Muscle of leg (tissue), 11 donors: Measurements from ENCODE around the gene B4GALNT2. TPM values are rescaled to one million over a fixed set of nuclear protein-coding genes. Genes with fewer than 3 reads are reported as not detected.

Experiments
- DNase-seq: peaks from one replicate; pipeline ENCODE4 v3.0.0; 2013
- H3K27ac ChIP-seq: one replicate; pipeline ENCODE4 v1.5.1; 2013; ENCODE audit warnings: mild to moderate bottlenecking, low read length, control low read depth
- H3K27me3 ChIP-seq: one replicate; pipeline ENCODE4 v1.6.1; 2013; ENCODE audit warnings: low read length; ENCODE audit not compliant: control insufficient read depth, insufficient read depth
- H3K36me3 ChIP-seq: one replicate; pipeline ENCODE4 v1.6.1; 2013; ENCODE audit warnings: low read length; ENCODE audit not compliant: control insufficient read depth, insufficient read depth
- H3K4me1 ChIP-seq: one replicate; pipeline ENCODE4 v1.6.1; 2013; ENCODE audit warnings: low read length; ENCODE audit not compliant: control insufficient read depth, insufficient read depth
- H3K4me3 ChIP-seq: one replicate; pipeline ENCODE4 v1.5.1; 2013; ENCODE audit warnings: low read length, control low read depth
- H3K9me3 ChIP-seq: replicated peaks from 2 replicates; pipeline ENCODE4 v1.6.1; 2013; ENCODE audit warnings: low read depth, low read length; ENCODE audit not compliant: control insufficient read depth
- WGBS: methylation state at CpG from one replicate; pipeline ENCODE4 v1.1.5; 2013; ENCODE audit warnings: missing lambda C conversion rate; ENCODE audit not compliant: insufficient coverage; 5-methylcytosine and 5-hydroxymethylcytosine counted together
- polyA plus RNA-seq, 8 donors: library from polyadenylated mRNA; unstranded; fragments of 120-200 nt; gene quantifications; one replicate each; pipeline versions ENCODE4 v1.2.1 to v1.2.3, GENCODE V29; 2013; ENCODE audit warnings: inconsistent platforms in 1 of 8, low replicate concordance in 1 of 8; ENCODE audit not compliant: insufficient read length in 8 of 8, insufficient read depth in 1 of 8
- total RNA-seq: library from RNA; stranded (reverse); fragments of 120-200 nt; gene quantifications from one replicate; pipeline ENCODE4 v1.2.4, GENCODE V29; 2013

Gene B4GALNT2
- total and polyA plus RNA-seq, 9 donors = under 0.01 to 0.21 (median 0.07) TPM

DNA sequence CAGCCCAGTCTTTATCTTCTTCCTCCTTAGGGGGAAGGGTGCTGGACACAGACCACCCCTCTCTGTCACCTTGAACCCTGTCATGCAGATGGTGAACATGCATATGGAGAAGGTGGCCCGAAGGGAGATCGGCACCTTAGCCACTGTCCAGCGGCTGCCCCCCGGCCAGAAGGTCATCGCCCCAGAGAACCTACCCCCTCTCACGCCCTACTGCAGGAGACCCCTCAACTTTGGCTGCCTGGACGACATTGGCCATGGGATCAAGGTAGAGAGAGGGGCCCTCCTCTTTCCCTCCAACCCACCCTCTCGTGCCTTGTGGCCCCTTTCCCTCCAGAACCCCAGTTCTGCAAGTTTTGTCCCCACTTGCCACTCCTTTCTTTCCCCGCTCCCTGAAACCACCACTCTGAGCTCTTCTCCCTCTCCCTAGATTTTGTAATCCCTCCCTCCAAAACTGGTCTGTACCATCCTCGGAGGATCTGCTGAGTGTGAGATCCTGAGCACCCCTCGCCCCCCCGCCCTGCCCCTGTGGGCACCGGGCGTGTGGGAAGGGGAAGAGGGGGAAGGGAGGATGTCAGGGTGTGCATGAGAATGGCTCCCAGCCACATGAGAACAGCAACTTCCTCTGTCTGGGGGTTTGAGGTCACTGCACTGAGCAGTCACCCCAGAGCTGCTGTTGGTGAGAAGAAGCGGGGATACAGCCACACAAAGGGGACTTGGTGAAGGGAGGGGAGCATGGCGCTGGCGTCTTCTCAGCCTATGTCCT, 85.3 kb downstream of the B4GALNT2 start:
- no peaks in the 10 kb centered on the region for H3K36me3 ChIP-seq
- peaks cover 22% of the 10 kb centered on the region for H3K4me1 ChIP-seq
- WGBS = 79% methylated on average over 9 of the region's 17 CpGs
- no peak overlapping the region for H3K27ac ChIP-seq
- no peak overlapping the region for H3K4me3 ChIP-seq
- DNase-seq = peak; percentile 72
- peaks cover 32% of the 10 kb centered on the region for H3K27me3 ChIP-seq
- H3K9me3 ChIP-seq = no peaks in the 10 kb centered on the region

DNA sequence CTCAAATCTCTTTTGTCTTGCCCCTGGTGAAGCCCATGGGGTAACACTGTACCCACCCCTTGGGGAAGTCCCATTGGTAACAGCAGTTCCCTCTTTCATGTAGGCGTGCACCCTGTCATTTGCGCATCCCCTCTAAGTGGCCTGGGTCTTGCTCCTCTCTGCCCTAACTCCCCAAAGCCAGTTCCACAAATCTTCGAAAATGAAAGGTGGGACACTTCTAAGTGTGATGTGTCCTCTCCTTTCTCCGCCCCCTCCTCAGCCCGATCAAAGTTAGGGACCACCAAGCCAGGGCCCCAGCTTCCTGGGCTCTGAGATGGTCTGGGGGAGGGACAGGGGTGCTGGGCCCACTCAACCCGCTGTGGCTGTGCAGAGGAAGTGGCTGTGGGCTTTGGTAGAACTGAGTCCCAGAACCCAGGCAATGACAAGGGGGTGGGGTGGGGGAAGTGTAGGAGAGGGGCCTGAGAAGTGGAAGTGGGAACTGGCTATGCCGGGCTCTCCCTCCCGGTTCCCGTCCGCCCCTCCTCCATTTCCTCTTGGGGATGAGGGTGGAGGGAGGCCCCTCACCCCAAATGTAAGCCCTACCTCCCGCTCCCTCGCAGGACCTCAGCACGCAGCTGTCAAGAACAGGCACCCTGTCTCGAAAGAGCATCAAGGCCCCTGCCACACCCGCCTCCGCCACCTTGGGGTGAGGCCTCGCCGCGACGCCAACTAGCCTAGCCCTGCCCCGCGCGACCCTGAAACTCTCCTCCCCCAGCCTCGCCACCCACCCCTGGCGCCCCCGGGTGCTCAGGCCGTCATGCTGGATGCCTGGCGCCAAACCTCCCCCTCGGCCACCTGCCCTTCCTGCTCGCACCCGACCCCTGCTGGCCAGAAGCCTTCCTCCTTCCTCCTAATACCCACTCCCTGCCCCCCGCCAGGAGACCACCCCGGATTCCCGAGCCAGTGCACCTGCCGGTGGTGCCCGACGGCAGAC, 86.7 kb downstream of the B4GALNT2 start:
- DNase-seq = no peak
- 26% methylated on average over 22 of the region's 37 CpGs for WGBS
- Histone ChIP-seq H3K4me3 (no peak overlapping the region), H3K36me3 (no peaks in the 10 kb centered on the region), H3K9me3 (no peaks in the 10 kb centered on the region), H3K27me3 (peaks cover 46% of the 10 kb centered on the region), H3K27ac (no peak overlapping the region), H3K4me1 (peaks cover 30% of the 10 kb centered on the region)

DNA sequence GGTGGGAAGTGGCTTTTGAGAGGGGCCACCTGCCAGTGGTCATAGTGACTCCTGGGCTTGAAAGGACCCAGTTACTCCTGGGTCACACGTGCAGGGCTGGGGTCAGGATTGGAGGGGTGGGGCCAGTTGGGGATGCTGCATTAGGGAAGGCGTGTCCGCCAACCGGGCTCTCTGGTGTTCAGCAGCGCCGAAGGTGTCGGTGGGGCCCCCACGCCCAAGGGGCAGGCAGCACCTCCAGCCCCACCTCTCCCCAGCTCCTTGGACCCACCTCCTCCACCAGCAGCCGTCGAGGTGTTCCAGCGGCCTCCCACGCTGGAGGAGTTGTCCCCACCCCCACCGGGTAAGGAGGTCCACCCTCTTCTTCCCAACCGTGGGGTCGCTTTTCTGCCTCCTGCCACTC, 87.4 kb downstream of the B4GALNT2 start:
- peaks cover 54% of the 10 kb centered on the region for H3K27me3 ChIP-seq
- no peaks in the 10 kb centered on the region for H3K9me3 ChIP-seq
- no peak for DNase-seq
- WGBS = 68% methylated on average over 14 of the region's 15 CpGs
- H3K27ac ChIP-seq = no peak overlapping the region
- H3K4me1 ChIP-seq = peaks cover 37% of the 10 kb centered on the region
- H3K36me3 ChIP-seq = no peaks in the 10 kb centered on the region
- no peak overlapping the region for H3K4me3 ChIP-seq

DNA sequence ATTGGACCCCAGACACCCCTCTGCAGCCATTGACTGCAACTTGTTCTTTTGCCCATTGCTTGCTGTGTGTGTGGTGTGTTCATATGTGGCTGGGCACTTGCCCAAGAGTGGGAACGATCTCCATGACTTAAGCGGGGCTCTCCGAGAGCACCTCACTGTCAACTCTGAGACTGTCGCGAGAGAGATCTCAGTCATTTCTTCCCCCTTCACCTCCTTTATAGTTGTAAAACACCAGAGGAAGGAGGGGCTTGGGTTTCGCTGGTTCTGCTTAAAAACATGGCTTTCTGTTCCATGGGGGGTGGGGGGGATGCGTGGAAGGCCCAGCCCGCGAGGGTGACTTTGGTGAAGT, 90.6 kb downstream of the B4GALNT2 start:
- no peak for DNase-seq
- Histone ChIP-seq H3K27ac (no peak overlapping the region), H3K9me3 (no peaks in the 10 kb centered on the region), H3K4me1 (peaks cover 31% of the 10 kb centered on the region), H3K27me3 (peaks cover 82% of the 10 kb centered on the region), H3K36me3 (no peaks in the 10 kb centered on the region), H3K4me3 (no peak overlapping the region)
- 2% methylated on average over 3 of the region's 9 CpGs for WGBS

DNA sequence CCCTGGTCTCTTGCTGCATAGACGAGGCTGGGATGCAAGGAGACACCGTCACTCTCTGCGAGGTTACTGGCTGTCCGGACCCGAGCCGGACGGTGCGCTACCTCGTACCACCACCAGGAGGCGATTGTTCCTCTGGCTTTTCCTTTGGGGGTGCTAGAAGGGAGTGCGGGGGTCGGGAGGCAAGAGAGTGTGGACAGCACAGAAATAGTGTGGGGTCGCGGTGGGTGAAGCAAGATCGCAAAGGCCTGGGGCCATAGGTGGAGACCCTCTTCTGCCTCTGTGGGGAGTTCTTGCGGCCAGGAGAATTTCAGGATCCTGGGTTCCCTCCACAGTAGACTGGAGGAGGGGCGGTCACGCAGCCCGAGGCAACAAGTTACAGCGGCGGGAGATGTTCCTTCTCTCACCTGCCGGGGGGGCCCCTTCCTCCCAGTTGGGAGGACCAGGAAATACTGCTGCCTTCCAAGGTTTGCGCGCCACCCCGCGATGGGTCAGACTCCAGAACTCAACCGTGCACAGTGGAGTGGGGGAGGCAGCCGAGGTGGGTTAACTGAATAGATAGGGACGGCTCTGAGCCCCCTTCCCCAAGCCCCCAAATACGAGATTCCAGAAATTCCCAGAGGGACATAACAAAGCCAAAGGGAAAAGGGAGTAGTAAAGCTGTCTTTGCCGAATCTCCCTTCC, 91.1 kb downstream of the B4GALNT2 start:
- H3K27me3 ChIP-seq = peaks cover 85% of the 10 kb centered on the region
- no peak overlapping the region for H3K4me3 ChIP-seq
- peaks cover 31% of the 10 kb centered on the region for H3K4me1 ChIP-seq
- WGBS = 2% methylated on average over 18 of the region's 31 CpGs
- no peaks in the 10 kb centered on the region for H3K9me3 ChIP-seq
- no peaks in the 10 kb centered on the region for H3K36me3 ChIP-seq
- DNase-seq = no peak
- H3K27ac ChIP-seq = no peak overlapping the region

DNA sequence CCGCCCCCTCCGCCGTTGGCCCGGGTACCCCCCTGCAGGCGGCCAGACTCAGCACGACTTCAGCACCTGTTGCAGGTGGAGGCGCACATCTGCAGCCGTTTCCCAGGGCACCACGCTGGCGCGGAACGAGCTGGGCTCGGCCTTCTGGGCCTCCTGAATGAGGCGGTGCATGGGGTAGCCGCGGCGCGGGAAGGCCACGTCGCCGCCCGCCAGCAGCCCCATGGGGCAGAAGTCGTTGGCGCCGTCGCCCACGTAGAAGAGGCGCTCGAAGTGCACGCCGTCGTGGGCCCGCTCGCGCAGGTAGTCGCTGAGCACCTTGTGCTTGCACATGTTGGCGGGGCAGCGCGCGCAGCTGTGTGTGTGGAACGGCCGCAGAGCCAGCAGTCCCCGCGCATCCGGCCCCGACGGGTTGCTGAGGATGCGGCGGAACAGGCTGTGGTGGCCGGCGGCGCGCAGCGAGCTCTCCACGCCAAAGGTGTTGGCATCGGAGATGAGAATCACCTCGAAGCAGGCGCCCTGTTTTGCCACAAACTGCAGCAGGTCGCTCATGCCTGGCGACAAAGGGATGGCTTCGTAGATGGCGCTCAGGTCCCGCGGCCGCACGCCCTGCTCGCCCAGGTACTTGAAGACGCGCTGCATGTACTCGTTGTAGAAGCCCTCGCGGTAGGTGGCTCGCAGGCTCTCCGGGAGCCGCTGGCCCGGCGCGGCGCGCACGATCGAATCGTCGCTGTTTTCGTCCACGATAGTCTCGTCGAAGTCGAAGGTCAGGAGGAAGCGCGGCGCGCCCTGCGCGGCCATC, 91.8 kb downstream of the B4GALNT2 start:
- Histone ChIP-seq H3K27me3 (peaks cover 85% of the 10 kb centered on the region), H3K9me3 (no peaks in the 10 kb centered on the region), H3K4me1 (peaks cover 31% of the 10 kb centered on the region), H3K36me3 (no peaks in the 10 kb centered on the region), H3K4me3 (no peak overlapping the region), H3K27ac (no peak overlapping the region)
- no peak for DNase-seq
- WGBS = under 1% methylated on average over 95 of the region's 95 CpGs

DNA sequence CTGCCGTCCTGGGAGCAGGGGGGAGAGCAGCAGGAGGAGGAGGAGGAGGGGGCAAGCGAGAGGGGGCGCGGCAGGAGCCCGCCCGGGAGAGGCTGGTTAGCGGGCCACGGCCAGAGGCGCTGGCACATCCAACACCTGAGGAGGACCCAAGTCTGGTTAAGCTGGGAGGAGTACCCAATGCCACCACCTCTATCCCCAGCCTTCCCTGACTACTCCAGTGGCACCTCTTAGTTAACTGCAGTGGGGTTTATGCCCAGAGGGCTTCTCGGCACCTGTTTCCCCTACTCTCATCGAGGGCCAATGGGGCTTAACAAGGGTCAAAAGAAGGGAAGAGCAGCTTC, 92.4 kb downstream of the B4GALNT2 start:
- Histone ChIP-seq H3K27me3 (peaks cover 85% of the 10 kb centered on the region), H3K27ac (no peak overlapping the region), H3K4me3 (no peak overlapping the region), H3K9me3 (no peaks in the 10 kb centered on the region), H3K4me1 (peaks cover 32% of the 10 kb centered on the region), H3K36me3 (no peaks in the 10 kb centered on the region)
- DNase-seq = no peak
- 0% methylated on average over 1 of the region's 11 CpGs for WGBS

DNA sequence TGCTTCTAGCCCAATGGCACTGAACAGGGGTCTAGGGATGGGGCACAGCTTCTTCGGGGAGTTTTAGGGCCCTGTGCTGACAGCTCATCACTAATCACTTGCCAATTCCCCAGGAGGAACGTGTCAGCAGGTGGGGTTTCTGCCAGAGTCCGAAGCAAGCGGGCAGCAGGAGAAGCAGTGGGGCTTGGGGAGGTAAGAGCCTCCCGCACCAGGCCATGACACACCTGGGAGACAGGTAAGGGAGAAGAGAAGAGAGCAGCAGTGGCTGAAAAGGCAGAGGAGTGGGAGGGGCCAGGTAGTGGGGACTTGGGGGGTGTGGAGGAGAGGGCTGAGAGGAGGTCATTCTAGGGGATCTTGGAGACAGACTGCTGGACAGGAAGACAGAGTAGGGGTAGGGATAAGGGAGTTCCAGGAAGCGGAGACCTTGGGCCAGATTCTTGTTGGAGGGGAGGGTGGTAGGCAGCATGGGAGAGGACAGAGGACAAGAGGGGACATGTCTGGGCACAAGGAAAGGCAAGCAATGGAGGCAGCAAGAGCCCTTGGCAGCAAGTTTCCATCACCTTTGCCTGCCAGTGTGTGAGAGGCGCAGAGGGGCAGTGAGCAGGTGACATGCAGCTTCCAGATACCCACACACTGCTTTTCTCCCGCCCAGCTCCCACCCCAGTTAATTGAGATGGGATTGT, 93.1 kb downstream of the B4GALNT2 start:
- peaks cover 37% of the 10 kb centered on the region for H3K4me1 ChIP-seq
- H3K27me3 ChIP-seq = peaks cover 87% of the 10 kb centered on the region
- H3K4me3 ChIP-seq = no peak overlapping the region
- DNase-seq = no peak
- no peak overlapping the region for H3K27ac ChIP-seq
- H3K9me3 ChIP-seq = no peaks in the 10 kb centered on the region
- H3K36me3 ChIP-seq = no peaks in the 10 kb centered on the region
- WGBS = 69% methylated on average over 6 of the region's 8 CpGs
